HEK293 (cell line): Measurements from ENCODE around the gene CDKAL1.
A peak's percentile ranks its signal among the peaks of the same experiment; 100 is the strongest.
"Not testable (repeated sequence)": the region's sequence is repeated elsewhere in the genome, so short reads cannot be mapped to it uniquely, and the experiment has no call there.

Experiments used
- CTCF ChIA-PET: fragments of 350-600 bp; formaldehyde crosslinking; extraction: SDS; loops from one replicate; lab custom pipeline; 2021; ENCODE audit warnings: antibody characterized with exemption; lab: Yijun Ruan, JAX
- POLR2A ChIA-PET: fragments of 300-600 bp; formaldehyde crosslinking; extraction: SDS; loops from one replicate; lab custom pipeline; 2020; ENCODE audit warnings: antibody characterized with exemption, inconsistent platforms; lab: Yijun Ruan, JAX
- H3K27ac ChIP-seq: fragments of 200-500 bp; sonication (Bioruptor generic); 2 replicates; pipeline ENCODE4 v1.5.1; 2014; ENCODE audit warnings: low read depth, low read length, control low read depth, inconsistent platforms; ENCODE audit errors: extremely low read depth
- H3K36me3 ChIP-seq, 2 experiments: fragments of 200-500 bp in 1 of 2; sonication (Bioruptor generic) in 1 of 2; 1 replicate in 1 of 2; 2 replicates in 1 of 2; pipeline ENCODE4 v1.5.1; 2014 to 2017; ENCODE audit warnings: inconsistent platforms in 2 of 2, low read length in 2 of 2; ENCODE audit not compliant: control insufficient read depth in 2 of 2, insufficient read depth in 1 of 2
- H3K4me1 ChIP-seq: fragments of 200-500 bp; sonication (Bioruptor generic); 2 replicates; pipeline ENCODE4 v1.5.1; 2014; ENCODE audit warnings: mild to moderate bottlenecking, low read length, inconsistent platforms; ENCODE audit not compliant: control insufficient read depth, insufficient read depth
- H3K4me3 ChIP-seq: 2 replicates; pipeline ENCODE4 v1.5.1; 2011; ENCODE audit warnings: low read depth, mild to moderate bottlenecking, control low read depth, low read length, moderate library complexity
- H3K9me3 ChIP-seq: fragments of 200-500 bp; sonication (Bioruptor generic); 2 replicates; pipeline ENCODE4 v1.5.1; 2014; ENCODE audit warnings: low read depth, low read length, inconsistent platforms; ENCODE audit not compliant: control insufficient read depth, insufficient read depth
- ATF2 ChIP-seq: fragments of 450-650 bp; formaldehyde crosslinking; IDR thresholded peaks from 2 replicates; pipeline ENCODE4 v1.5.1; 2016; ENCODE audit warnings: missing biosample characterization, missing genetic modification characterization, low read depth
- KLF9 ChIP-seq: fragments of 450-650 bp; formaldehyde crosslinking; IDR thresholded peaks from 2 replicates; pipeline ENCODE4 v1.5.1; 2016; ENCODE audit warnings: missing biosample characterization, missing genetic modification characterization, low read depth
- PRDM6 ChIP-seq: fragments of 450-650 bp; formaldehyde crosslinking; IDR thresholded peaks from 2 replicates; pipeline ENCODE4 v1.5.1; 2017; ENCODE audit warnings: missing biosample characterization, missing genetic modification characterization
- SP3 ChIP-seq: fragments of 450-650 bp; formaldehyde crosslinking; IDR thresholded peaks from 2 replicates; pipeline ENCODE4 v1.5.1; 2016; ENCODE audit warnings: missing biosample characterization, missing genetic modification characterization
- ZFP37 ChIP-seq: fragments of 450-650 bp; formaldehyde crosslinking; IDR thresholded peaks from 2 replicates; pipeline ENCODE4 v1.5.1; 2016; ENCODE audit warnings: missing biosample characterization, missing genetic modification characterization
- ZNF146 ChIP-seq: fragments of 450-650 bp; formaldehyde crosslinking; IDR thresholded peaks from 2 replicates; pipeline ENCODE4 v1.5.1; 2016; ENCODE audit warnings: missing biosample characterization, missing genetic modification characterization
- ZNF16 ChIP-seq: fragments of 450-650 bp; formaldehyde crosslinking; IDR thresholded peaks from 2 replicates; pipeline ENCODE4 v1.5.1; 2016; ENCODE audit warnings: low read depth, missing biosample characterization, missing genetic modification characterization
- ZNF184 ChIP-seq: fragments of 450-650 bp; IDR thresholded peaks from 2 replicates; pipeline ENCODE4 v1.5.1; 2018; ENCODE audit warnings: missing biosample characterization, mild to moderate bottlenecking, missing genetic modification characterization
- ZNF202 ChIP-seq: fragments of 450-650 bp; formaldehyde crosslinking; IDR thresholded peaks from 2 replicates; pipeline ENCODE4 v1.5.1; 2016; ENCODE audit warnings: missing biosample characterization, missing genetic modification characterization, borderline replicate concordance
- ZNF248 ChIP-seq: fragments of 450-650 bp; formaldehyde crosslinking; IDR thresholded peaks from 2 replicates; pipeline ENCODE4 v1.5.1; 2017; ENCODE audit warnings: missing biosample characterization, missing genetic modification characterization
- ZNF280D ChIP-seq: fragments of 450-650 bp; formaldehyde crosslinking; IDR thresholded peaks from 2 replicates; pipeline ENCODE4 v1.5.1; 2016; ENCODE audit warnings: missing biosample characterization, missing genetic modification characterization
- ZNF561 ChIP-seq: fragments of 450-650 bp; IDR thresholded peaks from 2 replicates; pipeline ENCODE4 v1.5.1; 2018; ENCODE audit warnings: missing biosample characterization, missing genetic modification characterization, borderline replicate concordance
- ZNF624 ChIP-seq: fragments of 450-650 bp; formaldehyde crosslinking; IDR thresholded peaks from 2 replicates; pipeline ENCODE4 v1.5.1; 2017; ENCODE audit warnings: missing biosample characterization, missing genetic modification characterization
- ZNF626 ChIP-seq: fragments of 450-650 bp; sonication (Bioruptor Pico); formaldehyde crosslinking; IDR thresholded peaks from 2 replicates; pipeline ENCODE4 v1.5.1; 2018; ENCODE audit warnings: missing biosample characterization, missing genetic modification characterization, inconsistent platforms
- ZNF654 ChIP-seq: fragments of 450-650 bp; formaldehyde crosslinking; IDR thresholded peaks from 2 replicates; pipeline ENCODE4 v1.5.1; 2016; ENCODE audit warnings: low read depth, missing biosample characterization, missing genetic modification characterization
- ZNF792 ChIP-seq: fragments of 450-650 bp; formaldehyde crosslinking; IDR thresholded peaks from 2 replicates; pipeline ENCODE4 v1.5.1; 2016; ENCODE audit warnings: missing biosample characterization, missing genetic modification characterization
- ZSCAN4 ChIP-seq: fragments of 450-650 bp; formaldehyde crosslinking; IDR thresholded peaks from 2 replicates; pipeline ENCODE4 v1.5.1; 2017; ENCODE audit warnings: missing biosample characterization, missing genetic modification characterization

CDKAL1 gene

GRCh38 chr6:20583444-20583800 lies 49.2 kb downstream of the CDKAL1 start:
- H3K4me1 ChIP-seq = peaks cover 11% of the 10 kb centered on the region; the same call in 1 of the 2 replicates
- POLR2A ChIA-PET = no interaction called here
- no peak overlapping the region for H3K27ac ChIP-seq
- CTCF ChIA-PET = no interaction called here
- no peaks in the 10 kb centered on the region for H3K36me3 ChIP-seq
- H3K9me3 ChIP-seq = no peaks in the 10 kb centered on the region
- H3K4me3 ChIP-seq = no peak overlapping the region
- TF ChIP-seq ZNF654 (tag by site-specific recombination) (no peak), ZNF561 (no peak), ZNF792 (no peak), ZNF626 (no peak), ZNF248 (tag by site-specific recombination) (no peak)

- H3K36me3 ChIP-seq = no peaks in the 10 kb centered on the region
- POLR2A ChIA-PET = no interaction called here
- H3K4me3 ChIP-seq = no peak overlapping the region
- H3K27ac ChIP-seq = no peak overlapping the region
- CTCF ChIA-PET = no interaction called here
- H3K9me3 ChIP-seq = no peaks in the 10 kb centered on the region
- TF ChIP-seq ATF2 (tag by site-specific recombination) = no peak
- no peak for TF ChIP-seq ZNF16 (tag by site-specific recombination)
- no peak for TF ChIP-seq KLF9 (tag by site-specific recombination)
- H3K4me1 ChIP-seq = peaks cover 11% of the 10 kb centered on the region; the same call in 1 of the 2 replicates
These were observed 50.0 kb downstream of the CDKAL1 start for GRCh38 chr6:20584100-20584731.

GRCh38 chr6:20589266-20589665 lies 55.0 kb downstream of the CDKAL1 start:
- Histone ChIP-seq H3K27ac (no peak overlapping the region), H3K9me3 (no peaks in the 10 kb centered on the region), H3K4me1 (no peaks in the 10 kb centered on the region), H3K36me3 (no peaks in the 10 kb centered on the region), H3K4me3 (no peak overlapping the region)
- ChIA-PET CTCF (no interaction called here), POLR2A (interaction anchor here (1.0 kb wide), 1 partner anchor 1004 kb away, joined by 3 read pairs; the partner anchor contains the start of gene SOX4)
- TF ChIP-seq ZSCAN4 (no peak), ZNF624 (tag by site-specific recombination) (no peak), PRDM6 (0 out of 2 replicates have a peak, but pooled peaks have one; percentile 14), ZFP37 (tag by site-specific recombination) (no peak), SP3 (tag by site-specific recombination) (no peak), ZNF184 (no peak)

GRCh38 chr6:20590476-20590875 lies 56.2 kb downstream of the CDKAL1 start:
- H3K9me3 ChIP-seq, H3K4me1 ChIP-seq, H3K27ac ChIP-seq, POLR2A ChIA-PET, H3K4me3 ChIP-seq, CTCF ChIA-PET, H3K36me3 ChIP-seq: not testable (repeated sequence)
- 0 out of 2 replicates have a peak, but pooled peaks have one; percentile 11 for TF ChIP-seq ZNF202 (tag by site-specific recombination)
- 0 out of 2 replicates have a peak, but pooled peaks have one; percentile 34 for TF ChIP-seq ZNF280D (tag by site-specific recombination)
- peak; percentile 95 for TF ChIP-seq ZNF146

GRCh38 chr6:20594299-20594853 lies 60.1 kb downstream of the CDKAL1 start:
- CTCF ChIA-PET, H3K36me3 ChIP-seq, H3K4me3 ChIP-seq, POLR2A ChIA-PET, H3K4me1 ChIP-seq, H3K9me3 ChIP-seq, H3K27ac ChIP-seq: not testable (repeated sequence)
